Stimulated activated CD4-positive, alpha-beta T cell treated with anti-CD3 and anti-CD28 coated beads, TNF-alpha, amount 100 ng/mL, for 24 hours (primary cell): ENCODE measurements around the gene ZNF638.
"Not testable (repeated sequence)": the region's sequence is repeated elsewhere in the genome, so short reads cannot be mapped to it uniquely, and the experiment has no call there.

Experiments
- DNase-seq, 3 experiments: peaks; one replicate each; pipeline ENCODE4 v3.0.0-alpha.2; 2020; ENCODE audit warnings: low read depth in 3 of 3

Gene ZNF638

GRCh38 chr2:71393216-71393615 lies 61.6 kb downstream of the ZNF638 start:
- DNase-seq, result no peak

GRCh38 chr2:71395471-71395870 lies 63.9 kb downstream of the ZNF638 start:
- DNase-seq, result no peak

- no peak for DNase-seq
These were observed 70.8 kb downstream of the ZNF638 start for GRCh38 chr2:71402427-71402826.

GRCh38 chr2:71409611-71410010 lies 78.0 kb downstream of the ZNF638 start:
- DNase-seq, result no peak

- DNase-seq, result no peak
These were observed 79.1 kb downstream of the ZNF638 start for GRCh38 chr2:71410696-71411095.

- not testable (repeated sequence) for DNase-seq
These were observed 85.3 kb downstream of the ZNF638 start for GRCh38 chr2:71416866-71417265.

GRCh38 chr2:71417300-71418202 lies 86.0 kb downstream of the ZNF638 start:
- DNase-seq, result no peak

- DNase-seq, result no peak
These were observed 87.6 kb downstream of the ZNF638 start for GRCh38 chr2:71419145-71419544.

- no peak for DNase-seq
These were observed 88.4 kb downstream of the ZNF638 start for GRCh38 chr2:71419976-71420375.

GRCh38 chr2:71422786-71423185 lies 91.2 kb downstream of the ZNF638 start:
- no peak for DNase-seq

GRCh38 chr2:71423817-71424420 lies 92.3 kb downstream of the ZNF638 start:
- no peak for DNase-seq

- DNase-seq, result no peak
These were observed 95.1 kb downstream of the ZNF638 start for GRCh38 chr2:71426721-71427120.

GRCh38 chr2:71428472-71429383 lies 97.1 kb downstream of the ZNF638 start:
- no peak for DNase-seq

- DNase-seq, result not testable (repeated sequence)
These were observed 113.6 kb downstream of the ZNF638 start for GRCh38 chr2:71445142-71445541.

- DNase-seq, result no peak
These were observed 114.9 kb downstream of the ZNF638 start for GRCh38 chr2:71446505-71446904.

GRCh38 chr2:71449343-71449742 lies 117.8 kb downstream of the ZNF638 start:
- no peak for DNase-seq

- no peak for DNase-seq
These were observed 120.1 kb downstream of the ZNF638 start for GRCh38 chr2:71451705-71452104.

- DNase-seq, result peak in 1 of 3 experiments; percentile 16
These were observed 121.0 kb downstream of the ZNF638 start for GRCh38 chr2:71452565-71452964.

GRCh38 chr2:71453404-71454220 lies 122.0 kb downstream of the ZNF638 start, which contains the start of gene DYSF:
TSS of gene DYSF (plus strand) at chr2:71453561.
- no peak for DNase-seq

- no peak for DNase-seq
These were observed 122.8 kb downstream of the ZNF638 start for GRCh38 chr2:71454221-71455010.
